Astrocyte of the hippocampus (primary cell): ENCODE measurements around the gene CEACAM8.
"Not testable (repeated sequence)": the region's sequence is repeated elsewhere in the genome, so short reads cannot be mapped to it uniquely, and the experiment has no call there.

Experiments used
- DNase-seq: peaks from one replicate; pipeline ENCODE4 v3.0.0; 2011; ENCODE audit warnings: low read depth, low spot score

CEACAM8 gene

DNA sequence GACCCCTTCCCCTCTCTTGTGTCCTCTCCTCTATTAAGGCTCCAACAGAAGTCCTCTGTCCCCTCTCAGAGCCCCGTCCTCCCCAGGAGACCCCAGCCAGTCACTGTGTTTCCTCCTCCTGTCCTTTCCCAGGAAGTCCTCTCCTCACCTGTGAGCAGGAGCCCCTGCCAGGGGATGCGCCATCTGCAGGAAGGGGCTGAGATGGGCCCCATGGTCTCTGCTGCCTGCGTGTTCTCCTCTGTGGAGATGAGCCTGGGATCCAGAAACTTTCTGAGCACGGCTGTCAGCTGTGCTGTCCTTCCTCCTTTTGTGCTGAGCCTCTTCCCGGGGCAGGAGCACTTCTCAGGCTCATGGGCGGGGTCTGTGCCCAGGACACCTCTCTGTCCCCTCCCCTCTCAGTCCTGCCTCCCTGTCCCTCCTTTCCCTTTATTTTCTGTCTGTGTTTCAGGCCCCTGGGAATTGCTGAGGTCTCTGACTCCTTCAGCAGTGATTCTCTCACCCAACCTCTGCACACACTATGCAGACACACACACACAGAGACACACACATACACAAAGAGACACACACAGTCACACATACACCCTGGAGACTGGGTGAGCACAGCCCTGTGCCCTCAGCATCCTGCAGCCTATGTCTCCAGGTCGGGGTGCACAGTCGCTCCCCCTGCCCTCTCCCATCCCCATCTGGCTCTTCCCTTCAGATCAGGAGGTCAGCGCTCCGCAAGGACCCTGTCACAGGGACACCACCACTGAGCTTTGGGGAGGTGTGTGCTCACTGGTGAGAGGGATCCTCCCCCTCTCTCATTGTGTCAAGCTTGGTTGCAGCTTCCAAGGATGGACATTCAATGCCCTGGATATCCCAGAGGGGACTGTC is at the start of gene CEACAM8:
Gene CEACAM8, minus strand, starts transcription at position 308 of the 873 bp plus-strand sequence. Its CDS starts 96 bp downstream, at position 212.
- DNase-seq, result no peak

GRCh38 chr19:42639324-42640092 is 44.8 kb upstream of the CEACAM8 start:
- not testable (repeated sequence) for DNase-seq

GRCh38 chr19:42635233-42635539 is 40.5 kb upstream of the CEACAM8 start:
- DNase-seq, result no peak

GRCh38 chr19:42634409-42635232 is 39.9 kb upstream of the CEACAM8 start:
- DNase-seq, result peak; percentile 42

- DNase-seq, result no peak
Measured at GRCh38 chr19:42629191-42629590, 34.5 kb upstream of the CEACAM8 start.

- DNase-seq, result no peak
Measured at GRCh38 chr19:42628411-42629140, 33.9 kb upstream of the CEACAM8 start.

DNA sequence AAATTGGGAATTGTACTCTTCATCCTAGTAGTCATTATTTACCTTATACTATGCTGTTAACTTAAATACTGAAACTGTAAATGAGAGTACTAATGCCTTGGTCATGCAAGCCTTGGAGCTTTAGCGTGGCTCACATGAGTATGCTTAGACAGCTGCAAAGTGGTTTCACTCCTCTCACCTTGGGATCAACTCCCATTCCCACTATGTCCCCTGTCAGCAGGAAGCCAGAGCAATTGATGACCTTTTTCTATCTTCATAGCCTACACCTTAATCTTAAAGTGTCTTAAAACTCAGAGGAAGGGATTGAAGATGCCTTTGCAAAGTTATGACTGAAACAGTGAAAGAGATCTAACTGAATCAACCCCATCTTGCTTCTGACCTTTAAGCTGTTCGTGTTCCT is 33.2 kb upstream of the CEACAM8 start:
- no peak for DNase-seq

DNA sequence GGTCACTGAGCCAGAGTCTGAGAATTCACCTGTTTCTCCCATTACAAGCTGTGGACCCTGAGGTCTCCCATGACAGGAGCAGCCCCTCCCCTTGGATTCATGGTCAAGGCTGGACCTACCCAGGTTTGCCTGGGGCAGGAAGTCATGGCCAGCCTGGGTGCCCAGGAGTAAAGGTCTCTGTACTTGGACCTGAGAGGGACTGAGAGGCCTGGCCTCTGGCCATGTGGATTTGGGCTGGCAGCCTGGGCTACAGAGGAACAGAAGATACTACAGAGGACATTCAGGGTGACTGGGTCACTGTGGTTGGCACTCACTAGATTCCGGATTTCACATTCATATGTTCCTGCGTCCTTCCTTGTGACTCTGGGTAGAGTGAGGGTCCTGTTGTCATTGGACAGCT is 31.5 kb upstream of the CEACAM8 start:
- DNase-seq, result no peak

DNA sequence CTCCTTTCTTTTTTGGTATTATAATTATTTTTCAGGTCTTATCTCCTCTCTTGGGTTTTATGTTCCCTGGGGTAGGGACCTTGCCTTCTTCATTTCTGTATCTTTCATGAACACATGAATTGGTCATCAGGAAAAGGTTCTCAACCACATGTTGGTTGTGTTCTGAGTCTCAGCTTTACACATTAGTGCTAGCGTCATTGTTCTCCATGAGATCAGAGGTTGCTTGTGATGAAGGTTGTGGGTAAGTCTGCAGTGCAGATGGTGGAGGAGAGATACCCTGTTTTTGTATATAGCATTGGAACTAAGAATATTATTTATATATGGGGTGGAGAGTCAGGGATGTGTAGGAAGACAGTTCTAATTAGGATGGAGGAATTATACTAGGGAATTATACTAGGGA is 24.5 kb upstream of the CEACAM8 start:
- no peak for DNase-seq

- DNase-seq, result no peak
Measured at GRCh38 chr19:42613666-42614065, 18.9 kb upstream of the CEACAM8 start.

DNA sequence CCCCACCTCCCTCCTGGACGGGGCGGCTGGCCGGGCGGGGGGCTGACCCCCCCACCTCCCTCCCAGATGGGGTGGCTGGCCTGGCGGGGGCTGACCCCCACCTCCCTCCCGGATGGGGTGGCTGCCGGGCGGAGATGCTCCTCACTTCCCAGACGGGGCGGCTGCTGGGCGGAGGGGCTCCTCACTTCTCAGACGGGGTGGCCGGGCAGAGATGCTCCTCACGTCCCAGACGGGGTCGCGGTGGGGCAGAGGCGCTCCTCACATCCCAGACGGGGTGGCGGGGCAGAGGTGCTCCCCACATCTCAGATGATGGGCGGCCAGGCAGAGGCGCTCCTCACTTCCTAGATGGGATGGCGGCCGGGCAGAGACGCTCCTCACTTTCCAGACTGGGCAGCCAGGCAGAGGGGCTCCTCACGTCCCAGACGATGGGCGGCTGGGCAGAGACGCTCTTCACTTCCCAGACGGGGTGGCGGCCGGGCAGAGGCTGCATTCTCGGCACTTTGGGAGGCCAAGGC is 15.7 kb upstream of the CEACAM8 start:
- DNase-seq, result not testable (repeated sequence)

GRCh38 chr19:42606660-42607351 is 12.1 kb upstream of the CEACAM8 start:
- peak; percentile 50 for DNase-seq

- peak; percentile 69 for DNase-seq
Measured at GRCh38 chr19:42601811-42602443, 7.2 kb upstream of the CEACAM8 start.

GRCh38 chr19:42596391-42597072 is 1.8 kb upstream of the CEACAM8 start:
- DNase-seq, result peak; percentile 31

- DNase-seq, result no peak
Measured at GRCh38 chr19:42595550-42596172, 937 bp upstream of the CEACAM8 start.

- no peak for DNase-seq
Measured at GRCh38 chr19:42589792-42590191, 4.9 kb downstream of the CEACAM8 start.

GRCh38 chr19:42584466-42584865 is 10.3 kb downstream of the CEACAM8 start:
- no peak for DNase-seq

DNA sequence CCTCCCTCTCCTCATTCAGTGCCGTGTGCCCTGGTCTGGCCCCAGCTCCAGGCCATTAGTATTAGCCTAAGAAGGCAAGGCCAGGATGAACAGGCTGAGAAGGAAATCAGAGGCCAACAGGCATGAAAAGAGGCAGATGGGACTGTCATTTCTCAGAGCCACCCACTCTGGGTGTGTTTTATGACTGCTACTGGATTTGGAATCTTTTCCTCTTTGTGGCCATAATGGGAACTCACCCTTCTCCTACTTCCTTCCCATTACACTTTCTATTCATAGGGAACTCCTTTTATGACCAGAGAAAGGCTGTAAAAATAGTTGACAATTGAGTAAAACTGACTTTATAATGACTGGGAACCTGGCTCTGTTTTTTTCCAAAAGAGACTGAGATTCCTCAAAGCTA is 17.7 kb downstream of the CEACAM8 start:
- no peak for DNase-seq

DNA sequence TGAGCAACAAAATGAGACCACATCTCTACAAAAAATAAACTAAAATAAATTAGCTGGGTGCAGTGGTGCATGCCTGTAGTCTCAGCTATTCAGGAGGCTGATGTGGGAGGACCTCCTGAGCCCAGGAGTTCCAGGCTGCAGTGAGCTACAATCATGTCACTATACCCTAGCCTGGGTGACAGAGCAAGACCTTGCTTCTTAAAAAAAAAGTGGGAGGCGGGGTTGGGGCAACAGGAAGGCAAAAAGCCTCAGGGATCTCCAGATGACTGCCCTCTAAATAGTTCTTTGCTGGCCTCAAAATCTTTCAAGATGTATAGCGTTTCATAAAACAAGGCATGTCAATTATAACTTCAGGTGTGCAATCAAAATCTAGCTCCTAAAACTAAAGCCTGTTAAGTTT is 18.5 kb downstream of the CEACAM8 start:
- no peak for DNase-seq
